Ovary (tissue), 9 donors: ENCODE measurements around the gene TMEM121. TPM values are rescaled to one million over a fixed set of nuclear protein-coding genes. Genes with fewer than 3 reads are reported as not detected.
"Not testable (repeated sequence)": the region's sequence is repeated elsewhere in the genome, so short reads cannot be mapped to it uniquely, and the experiment has no call there.

Experiments
- DNase-seq, 5 donors: peaks; one replicate each; pipeline ENCODE4 v3.0.0-alpha.2; 2019 to 2020
- H3K27ac ChIP-seq, 2 donors: fragments of 200-600 bp; one replicate each; pipeline versions ENCODE4 v1.5.1 to v1.8.0; 2019 to 2022
- H3K27me3 ChIP-seq: fragments of 200-600 bp; one replicate; pipeline ENCODE4 v1.8.0; 2022
- H3K36me3 ChIP-seq: fragments of 200-600 bp; sonication (generic); one replicate; pipeline ENCODE4 v1.5.1; 2019
- H3K4me1 ChIP-seq: one replicate; pipeline ENCODE4 v1.8.1; 2013; ENCODE audit warnings: mild to moderate bottlenecking, moderate library complexity; ENCODE audit not compliant: insufficient read depth
- H3K4me3 ChIP-seq: fragments of 200-600 bp; sonication (generic); one replicate; pipeline ENCODE4 v1.5.1; 2017
- H3K9me3 ChIP-seq, 2 donors: fragments of 200-600 bp in 1 of 2; sonication (generic) in 1 of 2; one replicate each; pipeline versions ENCODE4 v1.5.1 to v1.8.1; 2013 to 2019; ENCODE audit warnings: mild to moderate bottlenecking in 1 of 2, moderate library complexity in 1 of 2
- CTCF ChIP-seq, 3 donors: fragments of 450-650 bp in 2 of 3; fragments of 200-600 bp in 1 of 3; IDR thresholded peaks; one replicate each; pipeline versions ENCODE4 v1.5.1 to v1.8.0; 2016 to 2022; ENCODE audit warnings: antibody characterized with exemption in 3 of 3, mild to moderate bottlenecking in 1 of 3
- EP300 ChIP-seq: sonication (generic); formaldehyde crosslinking; IDR thresholded peaks from one replicate; pipeline ENCODE4 v1.6.1; 2017; ENCODE audit warnings: antibody characterized with exemption
- POLR2A ChIP-seq: fragments of 450-650 bp; IDR thresholded peaks from one replicate; pipeline ENCODE4 v1.6.1; 2017; ENCODE audit warnings: antibody characterized with exemption, mild to moderate bottlenecking, moderate library complexity
- WGBS, 3 donors: extraction: QIAGEN DNeasy Blood & Tissue Kit in 1 of 3; methylation state at CpG; one replicate each; pipeline versions ENCODE4 v1.1.5 to v1.1.7; 2013 to 2017; 5-methylcytosine and 5-hydroxymethylcytosine counted together
- intact Hi-C, 4 donors: fragments of 100-400 bp; cut with DNase I; formaldehyde crosslinking; loops; one replicate each; pipeline versions ENCODE4 v1.11.0 to v1.15.1; 2022 to 2023
- polyA plus RNA-seq, 2 donors: library from polyadenylated mRNA; stranded (reverse); fragments of 200-250 nt in 1 of 2; fragments of 350-450 nt in 1 of 2; fragmentation: Illumina TruSeq in 1 of 2; extraction: RNeasy Lipid Tissue Mini Kit (QIAGEN cat#74804) in 1 of 2; gene quantifications; one replicate each; pipeline ENCODE4 v1.2.3, GENCODE V29; 2013 to 2014
- total RNA-seq, 7 donors: library from RNA; depleted of rRNA in 2 of 7; stranded (reverse); fragments of >200 nt in 2 of 7; fragmentation: NEBNext Ultra II Directional in 3 of 7; extraction: Animal tissue kit (Norgen Biotek cat#: 25700) in 3 of 7; gene quantifications; one replicate each; pipeline versions ENCODE4 v1.1.0 to v1.2.4, GENCODE V29; 2016 to 2023
- donor health status: DM: no; HTN: no; CAD: no; lungs with moderate emphysema.
- donor health status: DM: no; HTN: no; CAD: no.
- donor health status: Bipolar disorder and iron deficiency.
- donor health status: DM: yes; HTN: yes; CAD: no.
- donor health status: DM: no; HTN: no; CAD: no.
- donor health status: DM: yes; HTN: yes; CAD: no.

Gene TMEM121
- total and polyA plus RNA-seq, 9 donors, result 3.3 to 9.0 (median 4.1) TPM; not detected in 1

DNA sequence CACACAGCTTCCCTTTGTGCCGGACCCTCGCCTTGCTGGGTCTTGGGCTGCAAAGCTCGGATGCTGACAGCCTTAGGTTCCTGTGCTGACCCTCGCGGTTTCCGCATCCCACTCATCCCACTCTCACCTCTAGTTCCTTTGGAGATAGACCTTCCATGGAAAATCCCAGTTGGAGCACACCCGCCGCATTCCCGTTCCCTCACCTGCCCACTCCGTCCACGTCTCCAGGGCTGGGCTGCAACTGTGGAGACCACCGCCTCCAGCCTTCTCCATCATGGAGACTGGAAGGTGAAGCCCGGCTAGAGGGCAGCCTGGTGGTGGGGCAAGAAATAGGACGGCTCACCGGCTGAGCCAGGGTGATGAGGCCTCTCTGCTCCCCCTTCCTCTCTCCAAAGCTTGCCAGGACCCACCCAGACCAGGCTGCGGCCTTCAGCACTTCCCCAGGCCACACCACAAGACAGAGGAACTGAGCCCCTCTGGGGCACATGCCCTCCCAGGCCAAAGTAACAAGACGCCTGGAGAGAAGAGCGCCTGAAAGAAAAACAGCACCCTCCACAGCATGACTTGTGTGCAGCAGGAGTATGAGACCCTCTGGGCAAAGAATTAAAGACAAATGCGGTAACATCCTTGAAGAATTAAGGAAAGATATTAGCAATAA is 15.0 kb downstream of the TMEM121 start:
- Histone ChIP-seq H3K36me3 (no peaks in the 10 kb centered on the region), H3K27me3 (no peaks in the 10 kb centered on the region), H3K4me1 (no peaks in the 10 kb centered on the region), H3K4me3 (no peak overlapping the region), H3K27ac (no peak overlapping the region), H3K9me3 (peaks cover 0 to 4% of the 10 kb centered on the region in 2 donors)
- intact Hi-C loops, result no loop called here
- no peak for TF ChIP-seq POLR2A
- no peak for TF ChIP-seq EP300
- no peak for TF ChIP-seq CTCF (IDR thresholded peaks at IDR 0.05)
- WGBS, 3 donors, result 82 to 85% (median 83%) methylated on average over 19 of the region's 19 CpGs
- DNase-seq, result no peak

- H3K9me3 ChIP-seq, intact Hi-C loops, H3K27me3 ChIP-seq, H3K36me3 ChIP-seq, H3K4me3 ChIP-seq, DNase-seq, H3K27ac ChIP-seq, H3K4me1 ChIP-seq: not testable (repeated sequence)
- WGBS, 3 donors, result 63 to 91% (median 68%) methylated on average over 1 of the region's 1 CpG
Measured at GRCh38 chr14:105545676-105546075, 19.3 kb downstream of the TMEM121 start.

DNA sequence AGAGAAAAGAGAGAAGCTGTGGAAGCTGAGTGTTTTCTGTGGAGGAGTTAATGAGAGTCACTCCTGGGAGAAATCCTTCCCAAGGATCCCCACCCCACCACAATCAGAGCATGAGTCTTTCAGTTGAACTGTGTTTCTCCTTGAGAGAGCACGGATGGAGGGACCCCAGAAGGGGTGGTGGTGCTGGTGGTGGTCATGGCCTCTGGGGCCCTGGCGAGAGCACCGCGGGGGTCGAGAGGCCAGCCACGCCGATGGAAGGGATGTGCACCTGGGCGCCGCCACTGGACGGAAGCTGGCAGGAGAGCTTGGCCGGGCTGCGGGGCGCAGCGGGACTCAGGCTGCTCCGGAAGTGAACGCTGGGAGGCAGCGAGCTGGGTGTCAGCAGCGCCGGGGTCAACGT is 20.0 kb downstream of the TMEM121 start:
- H3K27ac ChIP-seq, H3K36me3 ChIP-seq, H3K4me1 ChIP-seq, H3K4me3 ChIP-seq, DNase-seq, H3K27me3 ChIP-seq, intact Hi-C loops, H3K9me3 ChIP-seq: not testable (repeated sequence)
- 93 to 95% (median 93%) methylated on average over 10 to 11 of the region's 20 CpGs for WGBS, 3 donors

GRCh38 chr14:105547072-105547471 is 20.7 kb downstream of the TMEM121 start:
- not testable (repeated sequence) for H3K36me3 ChIP-seq
- 84 to 96% (median 93%) methylated on average over 7 to 19 of the region's 24 CpGs for WGBS, 3 donors

GRCh38 chr14:105547741-105548169 is 21.4 kb downstream of the TMEM121 start:
- TF ChIP-seq EP300, result no peak
- no peak for TF ChIP-seq CTCF (IDR thresholded peaks at IDR 0.05)
- TF ChIP-seq POLR2A, result no peak
- 92 to 99% (median 96%) methylated on average over 32 to 38 of the region's 38 CpGs for WGBS, 3 donors

More at GRCh38 chr14:105547072-105547471, 20.7 kb downstream of the TMEM121 start:
- intact Hi-C loops, H3K9me3 ChIP-seq, H3K27ac ChIP-seq, H3K4me3 ChIP-seq, DNase-seq, H3K27me3 ChIP-seq, H3K4me1 ChIP-seq: not testable (repeated sequence)

DNA sequence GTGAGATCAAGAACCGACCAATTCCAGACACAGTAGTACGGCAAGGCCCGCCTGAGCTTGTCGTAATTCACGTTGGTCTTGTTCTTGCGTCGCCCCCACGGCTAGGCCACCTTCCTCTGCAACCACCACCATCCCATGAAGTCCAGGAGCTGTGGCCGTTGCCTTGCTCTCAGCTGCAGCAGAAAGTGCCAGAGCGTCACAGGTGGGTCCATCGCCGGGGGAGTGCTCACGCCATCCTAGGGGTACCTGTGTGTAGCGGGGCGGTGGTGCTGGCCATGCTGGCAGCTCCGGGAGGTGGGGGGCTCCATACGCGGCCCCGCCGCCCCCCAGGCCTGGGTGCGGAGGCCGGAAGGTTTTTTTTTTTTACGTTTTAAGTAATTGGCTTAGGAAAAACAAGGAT is 23.1 kb downstream of the TMEM121 start:
- H3K27me3 ChIP-seq, result no peaks in the 10 kb centered on the region
- intact Hi-C loops, result no loop called here
- no peak overlapping the region for H3K4me3 ChIP-seq
- no peaks in the 10 kb centered on the region for H3K9me3 ChIP-seq
- no peak for TF ChIP-seq POLR2A
- no peak for TF ChIP-seq EP300
- TF ChIP-seq CTCF (IDR thresholded peaks at IDR 0.05), result no peak
- no peak overlapping the region for H3K27ac ChIP-seq
- WGBS, 3 donors, result 89 to 92% (median 92%) methylated on average over 23 of the region's 23 CpGs
- H3K4me1 ChIP-seq, result no peaks in the 10 kb centered on the region
- no peak for DNase-seq
- no peaks in the 10 kb centered on the region for H3K36me3 ChIP-seq

More at GRCh38 chr14:105547741-105548169, 21.4 kb downstream of the TMEM121 start:
- DNase-seq, result no peak
- H3K9me3 ChIP-seq, result peaks cover 0 to 4% of the 10 kb centered on the region in 2 donors
- intact Hi-C loops, result no loop called here
- H3K4me3 ChIP-seq, result no peak overlapping the region
- H3K27ac ChIP-seq, result no peak overlapping the region
- no peaks in the 10 kb centered on the region for H3K27me3 ChIP-seq
- no peaks in the 10 kb centered on the region for H3K4me1 ChIP-seq
- H3K36me3 ChIP-seq, result no peaks in the 10 kb centered on the region
